HG03064 (cell line): ENCODE measurements around the gene ZBTB3.
A peak's percentile ranks its signal among the peaks of the same experiment; 100 is the strongest.
"Not testable (repeated sequence)": the region's sequence is repeated elsewhere in the genome, so short reads cannot be mapped to it uniquely, and the experiment has no call there.

Experiments
- ATAC-seq: cut with Tn5 transposase; IDR thresholded peaks from one replicate; pipeline ENCODE4 v1.9.1; 2021; ENCODE audit warnings: low read depth; ENCODE audit not compliant: unreplicated experiment

ZBTB3 gene

DNA sequence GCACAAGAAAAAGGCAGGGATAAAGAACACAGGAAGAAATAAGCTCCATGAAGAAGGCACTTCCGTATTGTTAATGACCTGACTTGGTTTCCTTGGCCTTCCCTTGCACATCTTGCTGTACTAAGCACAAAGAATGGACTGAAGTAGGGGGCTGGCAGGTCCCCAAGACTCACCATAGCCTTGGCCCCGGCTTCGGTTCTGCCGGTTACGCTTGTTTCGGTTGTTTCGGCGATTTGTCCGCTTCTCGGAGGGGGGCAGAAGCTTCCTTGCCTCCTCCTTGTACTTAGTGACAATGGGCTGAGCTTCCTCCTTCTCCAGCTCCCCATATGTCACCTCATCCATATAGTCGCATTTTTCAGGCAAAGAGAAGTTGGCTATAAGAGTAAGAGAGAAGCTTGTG is 37.1 kb downstream of the ZBTB3 start:
- ATAC-seq, result no peak

DNA sequence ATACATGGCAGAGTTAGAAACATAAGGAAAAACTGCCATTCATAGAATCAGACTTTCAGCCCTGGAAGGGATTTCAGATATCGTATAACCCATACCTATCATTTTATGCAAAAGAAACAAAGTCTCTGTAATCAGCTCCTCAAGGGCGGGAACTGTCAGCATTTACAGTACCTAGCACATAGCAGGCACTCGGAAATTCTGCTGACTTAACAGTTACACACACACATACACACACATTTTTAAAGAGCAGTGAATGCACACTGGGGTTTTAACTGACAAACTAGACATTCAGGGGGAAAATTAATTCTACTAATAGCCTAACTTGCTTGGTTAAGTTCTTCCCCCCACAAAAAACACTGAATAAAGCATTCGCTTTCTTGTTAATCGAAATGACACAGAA is 37.8 kb downstream of the ZBTB3 start:
- ATAC-seq, result no peak

DNA sequence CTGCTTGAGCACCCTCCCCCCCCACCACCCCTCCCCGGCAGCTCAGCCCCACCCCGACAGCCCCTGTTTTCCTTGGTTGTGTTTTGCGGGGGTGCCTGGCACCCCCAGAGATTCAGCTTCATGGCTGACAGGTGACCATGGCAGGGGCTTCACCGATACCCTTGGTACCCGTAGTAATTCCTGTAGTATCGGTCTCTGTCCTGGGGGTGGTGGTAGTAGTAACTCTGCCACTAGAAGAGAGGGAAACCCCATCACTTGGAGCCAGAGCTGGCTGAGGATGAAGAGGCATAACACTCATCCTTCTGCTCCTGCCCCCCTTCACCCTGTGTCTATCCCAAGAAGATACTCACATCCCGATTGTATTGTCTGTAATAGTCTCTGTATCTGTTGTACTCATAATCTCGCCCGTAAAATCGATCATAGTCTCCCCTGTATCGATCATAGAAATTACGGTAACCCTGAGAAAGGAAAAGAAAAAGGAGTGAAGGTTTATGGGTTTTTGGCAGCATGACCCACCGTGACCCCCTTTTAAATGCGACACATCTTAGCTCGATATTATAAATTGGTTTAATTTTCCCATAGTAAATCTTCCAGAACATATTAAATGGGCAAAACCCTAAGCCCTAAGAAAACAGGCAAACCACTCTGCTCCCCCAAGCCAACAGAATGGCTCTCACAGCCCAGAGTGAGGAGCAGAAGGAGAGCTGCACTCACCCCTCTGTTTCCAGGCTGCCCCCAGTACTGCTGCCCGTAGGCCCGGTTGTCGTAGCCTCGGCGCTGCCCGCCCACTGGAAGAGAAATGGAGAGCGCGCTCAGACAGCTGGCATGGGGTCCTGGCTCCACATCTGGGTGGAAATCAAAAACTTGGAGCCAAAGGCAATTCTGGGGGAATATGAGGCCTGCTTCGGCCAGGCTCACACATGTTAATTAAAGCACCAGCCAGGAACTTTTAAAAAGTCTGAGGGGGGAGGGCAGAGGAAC is 38.5 kb downstream of the ZBTB3 start:
- ATAC-seq, result no peak

DNA sequence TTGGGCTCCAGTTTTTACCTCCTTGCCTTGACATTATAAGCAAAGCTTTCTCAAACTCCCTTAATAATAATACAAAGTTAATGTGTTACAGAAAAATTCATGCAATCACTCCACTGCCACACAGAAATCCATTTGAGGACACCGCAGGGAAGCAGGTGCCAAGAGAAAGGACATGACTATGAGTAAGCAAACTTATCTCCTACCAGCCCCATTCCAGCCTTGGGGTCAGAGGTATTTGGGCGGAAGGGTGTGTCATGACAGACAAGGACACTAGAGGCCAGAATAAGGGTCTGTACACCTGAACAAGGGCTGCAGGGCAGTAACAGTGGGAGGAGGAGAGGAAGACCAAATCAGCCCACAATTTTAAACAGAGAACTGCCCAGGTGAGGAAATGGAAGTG is 40.6 kb downstream of the ZBTB3 start:
- no peak for ATAC-seq

DNA sequence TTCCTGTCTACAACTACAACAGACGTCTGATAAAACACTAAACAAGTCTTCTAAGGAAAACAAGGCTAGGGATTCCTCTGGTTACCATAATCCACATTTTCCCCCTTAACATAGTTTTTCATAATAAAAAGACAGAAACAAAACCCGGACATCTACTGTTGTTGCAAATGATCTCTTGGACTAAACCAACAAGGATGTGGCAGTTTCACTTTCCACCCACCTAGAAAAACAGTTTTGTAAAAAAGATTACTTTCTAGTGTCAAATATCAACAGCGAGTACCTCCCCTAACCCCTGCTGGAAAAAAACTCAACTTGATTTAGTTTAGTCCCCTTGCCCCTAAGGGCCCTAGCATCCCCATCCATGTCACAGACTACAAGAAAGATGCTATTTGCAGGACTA is 41.1 kb downstream of the ZBTB3 start:
- no peak for ATAC-seq

DNA sequence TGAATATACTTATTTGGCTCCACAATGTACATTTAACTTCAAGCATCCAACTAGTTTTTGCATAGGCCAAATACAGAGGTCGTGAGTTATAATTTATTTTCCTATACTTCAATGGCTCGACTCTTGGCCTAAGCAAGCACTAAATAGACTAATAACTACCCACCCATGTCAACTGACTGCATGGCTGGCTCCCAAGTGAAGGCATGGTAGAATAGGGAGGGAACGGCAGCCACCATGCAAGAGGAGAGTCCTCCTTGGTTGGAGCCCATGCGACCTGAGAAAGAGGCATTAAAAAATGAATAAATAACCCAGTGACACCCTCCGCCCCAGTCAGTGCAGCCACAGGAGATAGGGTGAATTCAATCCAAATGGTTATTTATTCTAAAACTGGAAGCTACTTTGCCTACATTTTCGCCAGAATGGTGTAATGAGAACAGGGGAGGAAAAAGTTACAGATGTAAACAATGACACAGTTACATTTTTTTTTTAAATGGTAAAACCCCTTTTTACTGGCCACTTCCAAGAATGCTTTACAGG is 41.6 kb downstream of the ZBTB3 start:
- no peak for ATAC-seq

DNA sequence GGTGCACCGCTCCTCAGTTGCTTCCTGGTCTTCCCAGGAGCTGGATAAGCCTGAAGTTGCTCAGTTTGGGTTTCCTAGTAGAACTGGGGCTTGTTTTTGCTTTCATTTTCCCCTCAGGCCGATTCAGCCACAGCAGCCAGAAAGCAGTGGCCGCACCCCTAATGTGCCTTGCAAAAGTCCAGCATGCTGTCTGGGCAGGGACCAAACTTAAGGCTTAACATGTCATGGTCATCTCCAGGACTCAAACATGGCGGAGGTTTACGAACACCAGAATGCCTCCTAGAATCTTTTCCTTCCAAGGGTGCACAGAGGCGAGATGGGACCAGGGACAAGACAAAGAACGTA is 44.0 kb downstream of the ZBTB3 start:
- no peak for ATAC-seq

DNA sequence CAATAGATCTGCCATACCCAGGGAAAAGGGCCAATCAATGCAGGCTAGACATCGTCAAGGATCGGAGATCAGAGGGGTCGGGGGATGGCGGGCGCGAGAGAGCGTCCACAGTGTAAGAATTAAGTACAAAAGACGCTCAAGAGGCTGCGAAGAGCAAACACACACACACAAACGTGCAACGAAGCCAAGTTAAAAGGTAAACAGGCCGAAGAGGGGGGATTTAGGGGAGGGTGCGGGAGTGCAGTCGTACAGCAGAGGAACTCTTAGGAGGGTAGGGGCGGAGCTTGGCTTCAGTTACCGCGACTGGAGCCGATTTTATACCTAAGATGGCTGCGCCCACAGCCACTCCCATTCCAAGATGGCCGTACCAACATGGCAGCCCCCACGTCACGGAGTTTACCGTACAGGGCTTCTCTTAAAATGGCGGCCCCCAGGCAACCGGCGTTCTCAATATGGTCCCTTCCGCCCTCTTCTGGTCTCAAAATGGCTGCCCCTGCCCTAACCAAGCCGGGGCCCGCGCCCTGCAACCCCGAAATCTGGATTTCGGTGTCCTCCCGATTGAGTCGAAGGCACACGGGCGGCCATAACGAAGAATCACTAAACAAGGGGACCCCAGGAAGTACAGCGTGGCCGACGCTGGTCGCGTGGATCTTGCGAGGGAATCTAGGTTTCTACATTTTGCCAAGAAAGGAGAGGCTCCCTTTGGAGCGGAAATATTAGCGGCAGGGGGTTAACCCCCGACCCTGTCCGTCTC is 44.5 kb downstream of the ZBTB3 start:
- ATAC-seq, result peak; percentile 66

DNA sequence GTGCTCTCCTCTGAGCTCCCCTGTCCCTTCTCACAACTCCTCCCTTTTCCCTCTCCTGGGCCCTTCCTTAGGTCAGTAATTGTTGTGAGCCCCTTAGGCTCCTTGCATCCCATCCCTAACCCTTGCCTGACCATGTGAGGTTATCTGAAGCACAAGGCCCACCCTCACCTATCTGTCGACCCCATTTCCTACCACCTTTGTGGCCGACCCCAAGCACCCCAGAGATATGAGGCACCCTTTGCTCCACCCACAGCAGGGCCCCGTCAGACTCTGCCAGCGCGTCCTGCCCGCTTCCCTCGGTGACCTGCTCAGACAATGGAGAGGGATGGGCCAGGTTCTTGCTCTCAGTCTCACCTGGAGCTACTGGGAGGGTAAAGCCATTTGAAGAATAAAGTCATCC is 45.2 kb downstream of the ZBTB3 start:
- ATAC-seq, result no peak

DNA sequence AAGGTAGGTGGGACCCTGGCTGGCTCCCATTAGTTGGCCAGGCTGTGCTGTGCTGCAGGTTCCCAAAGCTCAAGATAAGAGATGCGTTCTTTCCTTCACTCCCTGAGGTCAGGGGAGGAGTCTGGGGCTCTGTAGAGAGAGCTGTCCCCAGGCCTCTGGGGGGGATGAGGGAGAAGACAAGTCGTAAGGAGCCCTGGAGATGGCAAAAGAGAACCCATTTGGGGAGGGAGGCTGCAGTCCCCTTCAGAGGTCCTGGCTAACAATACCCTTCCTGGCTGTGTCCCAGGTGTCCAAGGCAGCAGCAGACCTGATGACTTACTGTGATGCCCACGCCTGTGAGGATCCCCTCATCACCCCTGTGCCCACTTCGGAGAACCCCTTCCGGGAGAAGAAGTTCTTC is 45.6 kb downstream of the ZBTB3 start:
- no peak for ATAC-seq

DNA sequence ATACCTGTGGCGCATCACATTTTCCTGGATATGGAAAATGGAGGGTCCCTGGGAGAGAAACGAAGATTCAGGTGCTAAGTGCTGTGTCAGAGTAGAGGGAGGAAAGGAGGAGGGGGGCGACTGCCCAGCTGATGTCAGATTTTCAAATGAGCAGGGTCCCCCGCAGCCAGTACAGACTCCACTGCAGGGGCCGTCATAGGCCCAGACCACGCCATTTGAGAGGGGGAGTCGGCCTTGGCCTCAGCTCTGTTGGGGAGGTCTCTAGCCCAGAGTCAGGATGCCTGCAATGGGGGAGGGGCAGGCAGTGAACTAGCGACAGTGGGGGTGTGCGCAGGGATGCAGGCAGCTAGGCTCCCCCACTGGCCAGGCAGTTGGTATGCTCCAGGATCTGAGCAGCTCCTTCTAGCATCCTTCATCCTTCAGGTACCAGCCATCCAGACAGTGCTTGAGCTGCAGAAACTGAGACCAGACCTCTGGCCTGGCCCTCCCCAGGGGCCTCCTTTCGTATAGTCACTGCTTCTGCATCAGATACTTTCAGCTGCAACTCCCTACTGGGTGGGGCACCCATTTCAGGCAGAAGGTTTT is 46.6 kb downstream of the ZBTB3 start, which contains the start of the genes BSCL2 and GNG3:
Gene BSCL2, minus strand, starts transcription at position 148 of the 585 bp plus-strand sequence. CDS start 229 bp downstream, outside the sequence.
Gene GNG3, plus strand, starts transcription at position 400 of the 585 bp plus-strand sequence. CDS start 620 bp downstream, outside the sequence.
- no peak for ATAC-seq

DNA sequence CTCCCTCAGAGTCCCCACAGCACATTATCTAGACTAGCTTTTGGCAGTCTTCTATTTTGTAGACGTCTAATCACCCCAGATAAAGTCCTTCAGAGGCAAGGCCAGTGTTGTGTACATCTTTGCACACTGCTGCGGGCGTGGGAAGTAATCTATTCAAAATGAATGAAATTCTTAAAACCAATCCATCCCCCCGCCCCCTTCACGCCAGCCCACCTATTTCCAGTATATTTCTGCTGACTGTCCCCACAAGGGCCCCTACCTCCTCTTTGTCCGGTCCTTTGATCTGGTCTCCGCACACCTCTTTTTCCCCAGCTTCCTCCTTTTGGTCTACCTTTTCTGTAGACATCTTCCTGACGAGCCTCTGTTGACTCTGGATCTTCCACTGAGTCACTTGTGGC is 47.1 kb downstream of the ZBTB3 start:
- no peak for ATAC-seq

DNA sequence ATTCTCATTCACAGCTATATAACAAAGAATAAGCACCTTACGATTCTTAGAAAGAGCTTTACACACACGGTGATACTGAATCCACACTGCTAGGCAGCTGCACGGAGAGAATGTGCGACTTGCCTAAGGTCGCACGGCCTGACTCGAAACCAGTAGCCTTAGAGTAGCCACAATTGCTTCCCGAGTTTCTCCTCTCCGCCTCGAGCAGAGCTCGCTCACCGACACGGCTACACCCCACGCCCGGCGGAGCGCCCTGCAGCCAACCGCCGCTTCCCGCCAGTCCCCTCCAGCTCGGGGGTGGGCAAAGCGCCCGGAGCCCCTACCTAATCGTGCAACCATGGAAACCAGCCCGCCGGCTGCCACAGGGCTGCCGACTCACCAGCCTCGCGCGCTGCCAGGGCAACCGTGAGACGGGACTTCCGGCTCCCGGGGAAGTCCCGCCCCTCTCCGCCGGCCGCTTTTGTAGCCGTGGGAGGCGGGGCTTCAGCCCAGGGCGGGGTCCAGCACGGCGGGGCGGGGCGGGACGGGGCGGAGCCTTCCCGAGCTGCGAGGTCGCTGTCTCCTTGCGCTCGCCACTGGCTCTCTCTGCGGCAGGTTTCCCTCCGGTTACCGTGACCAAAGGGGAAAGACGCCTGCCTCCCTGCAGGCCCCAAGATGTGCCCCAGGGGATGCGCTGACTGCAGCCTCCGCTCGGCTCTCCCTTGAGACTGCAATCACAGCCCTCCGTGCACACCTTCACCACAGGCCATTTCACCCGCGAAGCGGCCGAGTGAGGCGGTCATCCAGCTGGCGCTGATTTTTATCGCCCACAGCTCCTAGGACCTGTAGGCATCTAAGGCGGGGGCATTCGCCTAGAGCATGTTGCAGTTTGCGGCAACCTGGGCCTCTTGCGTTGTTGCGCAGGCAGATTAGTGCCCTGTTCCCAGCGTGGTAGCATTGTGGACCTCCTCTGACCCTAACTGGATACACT is 47.8 kb downstream of the ZBTB3 start:
- peak; percentile 49 for ATAC-seq

DNA sequence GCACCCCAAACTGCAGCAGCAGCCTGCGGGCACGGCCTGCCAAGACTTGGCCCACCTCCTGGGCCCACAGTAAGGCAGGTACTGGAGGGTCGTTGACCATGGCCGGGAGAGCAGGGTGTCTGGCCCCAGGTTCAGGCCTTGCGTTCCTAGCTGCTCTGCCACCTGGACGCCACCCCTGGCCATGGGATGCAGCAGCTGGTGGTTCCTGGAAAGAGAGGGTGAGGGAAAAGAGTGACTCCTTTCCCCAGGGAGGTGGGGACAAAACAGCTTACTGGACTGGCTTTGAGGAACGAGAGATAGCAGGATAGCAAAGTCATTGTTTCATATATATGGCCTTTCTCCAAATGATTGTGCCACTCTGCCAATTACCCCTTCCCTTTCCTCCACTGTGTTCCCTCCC is 48.5 kb downstream of the ZBTB3 start:
- no peak for ATAC-seq

DNA sequence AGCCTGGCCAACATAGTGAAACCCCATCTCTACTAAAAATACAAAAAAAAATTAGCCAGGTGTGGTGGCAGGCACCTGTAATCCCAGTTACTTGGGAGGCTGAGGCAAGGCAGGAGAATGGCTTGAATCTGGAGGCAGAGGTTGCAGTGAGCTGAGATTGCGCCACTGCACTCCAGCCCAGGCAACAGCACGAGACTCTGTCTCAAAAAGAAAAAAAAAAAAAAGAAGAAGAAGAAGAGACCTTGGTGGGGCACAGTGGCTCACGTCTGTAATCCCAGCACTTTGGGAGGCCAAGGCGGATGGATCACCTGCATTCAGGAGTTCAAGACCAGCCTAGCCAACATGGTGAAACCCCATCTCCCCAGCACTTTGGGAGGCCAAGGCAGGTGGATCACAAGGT is 50.0 kb downstream of the ZBTB3 start:
- not testable (repeated sequence) for ATAC-seq

DNA sequence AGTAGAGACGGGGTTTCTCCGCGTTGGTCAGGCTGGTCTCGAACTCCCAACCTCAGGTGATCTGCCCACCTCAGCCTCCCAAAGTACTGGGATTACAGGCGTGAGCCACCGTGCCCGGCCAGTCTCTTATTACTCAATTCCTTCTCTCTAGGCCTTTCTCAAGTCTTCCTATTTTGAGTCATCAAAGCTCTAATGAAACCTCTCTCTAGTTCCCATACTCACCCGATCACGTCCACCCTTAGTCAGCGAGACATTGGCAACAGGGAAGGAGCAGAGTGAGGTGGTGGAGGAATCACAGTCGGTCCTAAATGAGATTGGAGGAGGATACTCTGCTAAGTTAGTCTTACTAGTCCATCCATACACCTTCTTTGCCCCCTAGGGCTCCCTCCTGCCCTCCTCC is 51.7 kb downstream of the ZBTB3 start:
- no peak for ATAC-seq
